GM19455 (cell line): Measurements from ENCODE around the gene SPATA2L.
"Not testable (repeated sequence)": the region's sequence is repeated elsewhere in the genome, so short reads cannot be mapped to it uniquely, and the experiment has no call there.

Experiments used
- ATAC-seq: cut with Tn5 transposase; IDR thresholded peaks from one replicate; pipeline ENCODE4 v1.9.1; 2021; ENCODE audit not compliant: unreplicated experiment

SPATA2L gene

GRCh38 chr16:89691231-89691985, 10.1 kb downstream of the SPATA2L start:
- ATAC-seq = no peak

- no peak for ATAC-seq
These were observed 11.1 kb downstream of the SPATA2L start for GRCh38 chr16:89690392-89690901.

- ATAC-seq = not testable (repeated sequence)
These were observed 11.9 kb downstream of the SPATA2L start for GRCh38 chr16:89689621-89690020.

- no peak for ATAC-seq
These were observed 12.4 kb downstream of the SPATA2L start for GRCh38 chr16:89689142-89689541.

- no peak for ATAC-seq
These were observed 13.1 kb downstream of the SPATA2L start for GRCh38 chr16:89688395-89688794.

- ATAC-seq = peak; percentile 9
These were observed 14.2 kb downstream of the SPATA2L start for GRCh38 chr16:89687092-89687940.

GRCh38 chr16:89686520-89687091, 14.9 kb downstream of the SPATA2L start, which contains the start of gene CDK10:
Gene CDK10 (plus strand): TSS chr16:89686689. CDS start chr16:89686711, 22 bp downstream.
- ATAC-seq = peak; percentile 75

GRCh38 chr16:89685916-89686315, 15.6 kb downstream of the SPATA2L start:
- no peak for ATAC-seq

GRCh38 chr16:89678258-89678657, 23.2 kb downstream of the SPATA2L start:
- no peak for ATAC-seq

- no peak for ATAC-seq
These were observed 29.1 kb downstream of the SPATA2L start for GRCh38 chr16:89672177-89672941.

GRCh38 chr16:89671565-89671964, 29.9 kb downstream of the SPATA2L start:
- ATAC-seq = not testable (repeated sequence)

GRCh38 chr16:89670496-89671431, 30.7 kb downstream of the SPATA2L start:
- ATAC-seq = no peak

GRCh38 chr16:89669755-89670154, 31.8 kb downstream of the SPATA2L start:
- ATAC-seq = no peak

- no peak for ATAC-seq
These were observed 32.7 kb downstream of the SPATA2L start for GRCh38 chr16:89668790-89669158.

- no peak for ATAC-seq
These were observed 33.9 kb downstream of the SPATA2L start for GRCh38 chr16:89667633-89668032.

GRCh38 chr16:89667000-89667399, 34.5 kb downstream of the SPATA2L start:
- not testable (repeated sequence) for ATAC-seq

GRCh38 chr16:89664238-89664637, 37.3 kb downstream of the SPATA2L start:
- ATAC-seq = not testable (repeated sequence)

- ATAC-seq = no peak
These were observed 40.3 kb downstream of the SPATA2L start for GRCh38 chr16:89661215-89661614.

- ATAC-seq = no peak
These were observed 41.4 kb downstream of the SPATA2L start for GRCh38 chr16:89660146-89660545.
